OCI-LY7 (cell line): ENCODE measurements around the gene ZC2HC1B. TPM values are rescaled to one million over a fixed set of nuclear protein-coding genes. Genes with fewer than 3 reads are reported as not detected.

ENCODE experiments used
- BruUV-seq: library from RNA; stranded (reverse); fragments of 400-500 nt; replicated peaks from 2 replicates; lab custom pipeline; 2021; lab: Mats Ljungman, UMichigan
- CTCF ChIA-PET: fragments of 300-600 bp; sonication (Branson Sonifier 250); formaldehyde crosslinking; loops from one replicate; lab custom pipeline; 2022; ENCODE audit warnings: antibody characterized with exemption; ENCODE audit not compliant: unreplicated experiment; lab: Charles Lee
- POLR2A ChIA-PET: fragments of 300-600 bp; sonication (Branson Sonifier 250); formaldehyde crosslinking; loops from one replicate; lab custom pipeline; 2022; ENCODE audit warnings: antibody characterized with exemption; lab: Charles Lee
- DNase-seq: peaks from one replicate; pipeline ENCODE4 v3.0.0-alpha.2; 2015; ENCODE audit warnings: low spot score
- H2AFZ ChIP-seq: fragments of 200-600 bp; sonication (generic), shearing (Covaris generic); 2 replicates; pipeline ENCODE4 v1.6.1; 2014; ENCODE audit warnings: mild to moderate bottlenecking, antibody characterized with exemption, low read length, moderate library complexity
- H3K27ac ChIP-seq: fragments of 200-600 bp; sonication (generic); 2 replicates; pipeline ENCODE4 v1.5.1; 2014; ENCODE audit warnings: mixed run types, low read depth, mild to moderate bottlenecking, moderate library complexity, low read length, inconsistent platforms; ENCODE audit not compliant: poor library complexity, severe bottlenecking
- H3K36me3 ChIP-seq: fragments of 200-600 bp; sonication (generic); 2 replicates; pipeline ENCODE4 v1.6.1; 2014; ENCODE audit warnings: mild to moderate bottlenecking, antibody characterized with exemption, low read length, moderate library complexity, mixed read lengths; ENCODE audit not compliant: insufficient read depth
- H3K4me1 ChIP-seq: fragments of 200-600 bp; sonication (generic); 2 replicates; pipeline ENCODE4 v1.5.1; 2014; ENCODE audit warnings: mild to moderate bottlenecking, low read length; ENCODE audit not compliant: insufficient read depth, poor library complexity, severe bottlenecking
- H3K4me2 ChIP-seq: fragments of 200-600 bp; sonication (generic); 2 replicates; pipeline ENCODE4 v1.6.1; 2014; ENCODE audit warnings: mild to moderate bottlenecking, low read length
- H3K4me3 ChIP-seq: fragments of 200-600 bp; sonication (generic); 2 replicates; pipeline ENCODE4 v1.5.1; 2014; ENCODE audit warnings: mild to moderate bottlenecking, low read depth, low read length; ENCODE audit not compliant: poor library complexity, severe bottlenecking
- H3K79me2 ChIP-seq: fragments of 200-600 bp; sonication (generic); 2 replicates; pipeline ENCODE4 v1.6.1; 2016; ENCODE audit warnings: low read depth, mild to moderate bottlenecking, low read length, moderate library complexity, mixed read lengths; ENCODE audit not compliant: insufficient read depth
- H3K9me2 ChIP-seq: fragments of 200-600 bp; sonication (generic); 2 replicates; pipeline ENCODE4 v1.6.1; 2016; ENCODE audit warnings: mild to moderate bottlenecking, low read length, mixed read lengths; ENCODE audit not compliant: insufficient read depth
- H3K9me3 ChIP-seq: fragments of 200-600 bp; sonication (generic); 2 replicates; pipeline ENCODE4 v1.6.1; 2014; ENCODE audit warnings: mild to moderate bottlenecking, mixed run types, low read length, mixed read lengths
- H4K20me1 ChIP-seq: fragments of 200-600 bp; sonication (generic); 2 replicates; pipeline ENCODE4 v1.6.1; 2014; ENCODE audit warnings: mild to moderate bottlenecking, antibody characterized with exemption, low read length, moderate library complexity, mixed read lengths; ENCODE audit not compliant: insufficient read depth
- EZH2phosphoT487 ChIP-seq: fragments of 200-600 bp; sonication (generic); IDR thresholded peaks from 2 replicates; pipeline ENCODE4 v1.6.1; 2018; ENCODE audit warnings: low read depth, borderline replicate concordance, mild to moderate bottlenecking, mixed run types, antibody characterized with exemption, low read length, moderate library complexity, mixed read lengths
- intact Hi-C: fragments of 100-400 bp; cut with micrococcal nuclease; formaldehyde crosslinking; loops from one replicate; pipeline ENCODE4 v1.10.0; 2022; ENCODE audit not compliant: unreplicated experiment
- total RNA-seq, 2 experiments: library from RNA; depleted of rRNA in 1 of 2; stranded (reverse); fragments of >200 nt in 1 of 2; shearing (Covaris generic) in 1 of 2; gene quantifications; 2 replicates each; pipeline ENCODE4 v1.2.3, GENCODE V29; 2014 to 2022
- TF ChIP-seq, protein P1 (sequence below): fragments of 200-600 bp; sonication (generic); conservative IDR thresholded peaks from 2 replicates; pipeline ENCODE4 v1.5.1; 2014; ENCODE audit warnings: mild to moderate bottlenecking, antibody characterized with exemption, low read length, moderate library complexity, mixed read lengths

ZC2HC1B gene
- total RNA-seq, 2 experiments from 2014 or later = not detected

- H3K9me2 ChIP-seq = no peaks in the 10 kb centered on the region
- no peaks in the 10 kb centered on the region for H3K4me1 ChIP-seq
- H3K79me2 ChIP-seq = no peaks in the 10 kb centered on the region
- no peak overlapping the region for H2AFZ ChIP-seq
- TF ChIP-seq, protein P1, sequence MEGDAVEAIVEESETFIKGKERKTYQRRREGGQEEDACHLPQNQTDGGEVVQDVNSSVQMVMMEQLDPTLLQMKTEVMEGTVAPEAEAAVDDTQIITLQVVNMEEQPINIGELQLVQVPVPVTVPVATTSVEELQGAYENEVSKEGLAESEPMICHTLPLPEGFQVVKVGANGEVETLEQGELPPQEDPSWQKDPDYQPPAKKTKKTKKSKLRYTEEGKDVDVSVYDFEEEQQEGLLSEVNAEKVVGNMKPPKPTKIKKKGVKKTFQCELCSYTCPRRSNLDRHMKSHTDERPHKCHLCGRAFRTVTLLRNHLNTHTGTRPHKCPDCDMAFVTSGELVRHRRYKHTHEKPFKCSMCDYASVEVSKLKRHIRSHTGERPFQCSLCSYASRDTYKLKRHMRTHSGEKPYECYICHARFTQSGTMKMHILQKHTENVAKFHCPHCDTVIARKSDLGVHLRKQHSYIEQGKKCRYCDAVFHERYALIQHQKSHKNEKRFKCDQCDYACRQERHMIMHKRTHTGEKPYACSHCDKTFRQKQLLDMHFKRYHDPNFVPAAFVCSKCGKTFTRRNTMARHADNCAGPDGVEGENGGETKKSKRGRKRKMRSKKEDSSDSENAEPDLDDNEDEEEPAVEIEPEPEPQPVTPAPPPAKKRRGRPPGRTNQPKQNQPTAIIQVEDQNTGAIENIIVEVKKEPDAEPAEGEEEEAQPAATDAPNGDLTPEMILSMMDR = no peak
- no peak for TF ChIP-seq EZH2phosphoT487
- no peak overlapping the region for H3K4me2 ChIP-seq
- DNase-seq = no peak
- no TSS peak for BruUV-seq
- no peak overlapping the region for H3K27ac ChIP-seq
- ChIA-PET CTCF (interaction anchor here (1.1 kb wide), 1 partner anchor 55 kb away, joined by 3 read pairs; no protein-coding TSS in a partner anchor), POLR2A (interaction anchor here (1.1 kb wide), 1 partner anchor 24 kb away, joined by 4 read pairs; no protein-coding TSS in a partner anchor)
- H4K20me1 ChIP-seq = no peaks in the 10 kb centered on the region
- no peak overlapping the region for H3K4me3 ChIP-seq
- intact Hi-C loops = no loop called here
- no peaks in the 10 kb centered on the region for H3K36me3 ChIP-seq
- H3K9me3 ChIP-seq = no peaks in the 10 kb centered on the region
Measured at GRCh38 chr6:143885116-143885515, 20.8 kb downstream of the ZC2HC1B start.

- ChIA-PET CTCF (no interaction called here), POLR2A (no interaction called here)
- Histone ChIP-seq H3K4me2 (no peak overlapping the region), H3K79me2 (no peaks in the 10 kb centered on the region), H4K20me1 (no peaks in the 10 kb centered on the region), H3K9me3 (no peaks in the 10 kb centered on the region), H3K36me3 (no peaks in the 10 kb centered on the region), H3K4me1 (no peaks in the 10 kb centered on the region), H3K4me3 (no peak overlapping the region), H3K9me2 (no peaks in the 10 kb centered on the region), H3K27ac (no peak overlapping the region), H2AFZ (no peak overlapping the region)
- DNase-seq = no peak
- TF ChIP-seq, protein P1 = no peak
- TF ChIP-seq EZH2phosphoT487 = no peak
- intact Hi-C loops = no loop called here
- BruUV-seq = no TSS peak
Measured at GRCh38 chr6:143894655-143895054, 30.4 kb downstream of the ZC2HC1B start.

- CTCF ChIA-PET = no interaction called here
- Histone ChIP-seq H4K20me1 (no peaks in the 10 kb centered on the region), H3K9me3 (no peaks in the 10 kb centered on the region), H2AFZ (no peak overlapping the region), H3K4me3 (no peak overlapping the region), H3K27ac (no peak overlapping the region), H3K36me3 (no peaks in the 10 kb centered on the region), H3K4me2 (no peak overlapping the region), H3K79me2 (no peaks in the 10 kb centered on the region), H3K4me1 (no peaks in the 10 kb centered on the region), H3K9me2 (no peaks in the 10 kb centered on the region)
- intact Hi-C loops = no loop called here
- TF ChIP-seq EZH2phosphoT487 = no peak
- TF ChIP-seq, protein P1 = no peak
- BruUV-seq = no TSS peak
- no peak for DNase-seq
- POLR2A ChIA-PET = interaction anchor here (0.9 kb wide), 1 partner anchor 27 kb away, joined by 4 read pairs; no protein-coding TSS in a partner anchor
Measured at GRCh38 chr6:143896126-143896860, 32.0 kb downstream of the ZC2HC1B start.
